Endothelial cell of umbilical vein (primary cell): ENCODE measurements around the gene EHMT1. TPM values are rescaled to one million over a fixed set of nuclear protein-coding genes. Genes with fewer than 3 reads are reported as not detected.

Source experiments
- BruUV-seq: library from RNA; stranded (reverse); fragments of 400-500 nt; replicated peaks from 2 replicates; lab custom pipeline; 2021; lab: Mats Ljungman, UMichigan
- CTCF ChIA-PET: fragments of 300-600, 350-600 bp; sonication (Branson Sonifier 250); formaldehyde crosslinking; loops from one replicate; lab custom pipeline; 2021; ENCODE audit warnings: antibody characterized with exemption, inconsistent platforms; lab: Charles Lee
- POLR2A ChIA-PET: fragments of 300-600, 350-600 bp; sonication (Branson Sonifier 250); formaldehyde crosslinking; loops from one replicate; lab custom pipeline; 2021; ENCODE audit warnings: antibody characterized with exemption, inconsistent platforms; lab: Charles Lee
- DNase-seq: peaks from one replicate; pipeline ENCODE4 v3.0.0-alpha.2; 2011; ENCODE audit warnings: low read depth, low spot score
- FAIRE-seq: peaks from 2 replicates; lab custom pipeline; 2011; peaks lifted over from hg19 to GRCh38; lab: Jason Lieb, UNC
- H2AFZ ChIP-seq: 2 replicates; pipeline ENCODE4 v1.6.0; 2012; ENCODE audit warnings: low read depth, low read length, control low read depth, inconsistent platforms
- H3K27ac ChIP-seq: 2 replicates; pipeline ENCODE4 v1.5.1; 2011; ENCODE audit warnings: low read depth, mild to moderate bottlenecking, control low read depth, low read length, moderate library complexity; ENCODE audit not compliant: insufficient read depth
- H3K27me3 ChIP-seq, 2 experiments: 2 replicates each; pipeline versions ENCODE4 v1.6.0 to v1.6.1; 2011; ENCODE audit warnings: low read length in 2 of 2, mixed read lengths in 1 of 2; ENCODE audit not compliant: control insufficient read depth in 2 of 2, insufficient read depth in 2 of 2
- H3K36me3 ChIP-seq, 2 experiments: 2 replicates in 1 of 2; 3 replicates in 1 of 2; pipeline ENCODE4 v1.5.1; 2011; ENCODE audit warnings: low read length in 2 of 2, mild to moderate bottlenecking in 1 of 2, moderate library complexity in 1 of 2; ENCODE audit not compliant: control insufficient read depth in 2 of 2, insufficient read depth in 2 of 2; ENCODE audit errors: extremely low read depth in 1 of 2
- H3K4me1 ChIP-seq: 3 replicates; pipeline ENCODE4 v1.5.1; 2011; ENCODE audit warnings: mild to moderate bottlenecking, low read length; ENCODE audit not compliant: control insufficient read depth, insufficient read depth; ENCODE audit errors: extremely low read depth
- H3K4me2 ChIP-seq: 2 replicates; pipeline ENCODE4 v1.6.1; 2011; ENCODE audit warnings: low read length, control low read depth, mixed read lengths; ENCODE audit not compliant: insufficient read depth
- H3K4me3 ChIP-seq, 3 experiments: fragments of 200-600 bp in 1 of 3; sonication (generic), shearing (Covaris generic) in 1 of 3; replicated peaks in 1 of 3; 2 replicates each; pipeline ENCODE4 v1.5.1; 2011 to 2016; ENCODE audit warnings: control low read depth in 3 of 3, low read length in 3 of 3, mild to moderate bottlenecking in 2 of 3, inconsistent platforms in 1 of 3, low read depth in 1 of 3, moderate library complexity in 1 of 3; ENCODE audit not compliant: insufficient read depth in 1 of 3
- H3K79me2 ChIP-seq: 2 replicates; pipeline ENCODE4 v1.6.0; 2012; ENCODE audit warnings: low read length, inconsistent platforms; ENCODE audit not compliant: control insufficient read depth, insufficient read depth
- H3K9ac ChIP-seq: replicated peaks from 2 replicates; pipeline ENCODE3; 2011; ENCODE audit warnings: low read length, control low read depth; ENCODE audit not compliant: insufficient read depth; ENCODE audit errors: extremely low read depth
- H3K9me1 ChIP-seq: replicated peaks from 3 replicates; pipeline ENCODE4 v1.6.0; 2011; ENCODE audit warnings: mild to moderate bottlenecking, low read length; ENCODE audit not compliant: control insufficient read depth, insufficient read depth; ENCODE audit errors: extremely low read depth
- H3K9me3 ChIP-seq: replicated peaks from 2 replicates; pipeline ENCODE4 v1.5.1; 2012; ENCODE audit warnings: low read length, inconsistent platforms; ENCODE audit not compliant: control insufficient read depth, insufficient read depth
- H4K20me1 ChIP-seq: replicated peaks from 2 replicates; pipeline ENCODE3; 2011; ENCODE audit warnings: mild to moderate bottlenecking, low read length; ENCODE audit not compliant: control insufficient read depth, insufficient read depth; ENCODE audit errors: extremely low read depth
- EZH2 ChIP-seq: IDR thresholded peaks from 2 replicates; pipeline ENCODE4 v1.6.1; 2012; ENCODE audit warnings: borderline replicate concordance, low read depth, mild to moderate bottlenecking, moderate library complexity, low read length, inconsistent platforms; ENCODE audit not compliant: severe bottlenecking
- FOS ChIP-seq: IDR thresholded peaks from 2 replicates; pipeline ENCODE4 v1.6.1; 2011; ENCODE audit warnings: mild to moderate bottlenecking, low read length, moderate library complexity, borderline replicate concordance; ENCODE audit not compliant: insufficient read depth
- GATA2 ChIP-seq: IDR thresholded peaks from 2 replicates; pipeline ENCODE4 v1.7.0; 2011; ENCODE audit warnings: low read depth, mild to moderate bottlenecking, moderate library complexity, mixed read lengths, low read length; ENCODE audit not compliant: insufficient read length, insufficient read depth
- JUN ChIP-seq: IDR thresholded peaks from 2 replicates; pipeline ENCODE4 v1.6.1; 2011; ENCODE audit warnings: borderline replicate concordance, low read depth; ENCODE audit not compliant: insufficient read length, insufficient read depth
- MYC ChIP-seq: IDR thresholded peaks from one replicate; pipeline ENCODE4 v1.6.1; 2011; ENCODE audit warnings: mild to moderate bottlenecking, low read depth, low read length
- POLR2A ChIP-seq: IDR thresholded peaks from 2 replicates; pipeline ENCODE4 v1.6.1; 2012; ENCODE audit warnings: low read depth, mild to moderate bottlenecking, control low read depth, low read length
- POLR2AphosphoS5 ChIP-seq: IDR thresholded peaks from 2 replicates; pipeline ENCODE4 v1.6.1; 2012; ENCODE audit warnings: low read depth, mild to moderate bottlenecking, control low read depth, low read length, moderate library complexity; ENCODE audit not compliant: insufficient read depth
- dilution Hi-C: fragments of 300-500 bp; cut with MboI; formaldehyde crosslinking; loops from one replicate; pipeline ENCODE4 v1.15.0; 2019; ENCODE audit warnings: low sequenced_read_pairs; ENCODE audit not compliant: extremely low pct_ligation_motif_present
- intact Hi-C: fragments of 100-400 bp; cut with micrococcal nuclease; formaldehyde crosslinking; loops from one replicate; pipeline ENCODE4 v1.10.0; 2022
- polyA plus RNA-seq, 4 experiments: library from polyadenylated mRNA; depleted of rRNA in 3 of 4; stranded (reverse) in 3 of 4; unstranded in 1 of 4; fragments of >200 nt; gene quantifications; 2 replicates each; pipeline versions ENCODE4 v1.2.1 to v1.2.3, GENCODE V29; 2011 to 2012; ENCODE audit warnings: missing spikeins in 1 of 4
- total RNA-seq: library from RNA; stranded (reverse); gene quantifications from 2 replicates; pipeline ENCODE4 v1.2.3, GENCODE V29; 2021
- TF ChIP-seq, protein P1 (sequence below), 2 donors: IDR thresholded peaks; 1 replicate in 1 of 2; 2 replicates in 1 of 2; pipeline ENCODE4 v1.5.1; 2011; ENCODE audit warnings: low read length in 2 of 2, mild to moderate bottlenecking in 2 of 2, moderate library complexity in 2 of 2, control low read depth in 1 of 2, inconsistent platforms in 1 of 2, low read depth in 1 of 2; ENCODE audit not compliant: insufficient read depth in 1 of 2; ENCODE audit errors: extremely low read depth in 1 of 2
- TF ChIP-seq, protein P2 (sequence below): IDR thresholded peaks from 2 replicates; pipeline ENCODE4 v1.6.1; 2011; ENCODE audit not compliant: insufficient read depth, insufficient read length

The EHMT1 gene
- total and polyA plus RNA-seq, 2 donors (not counting 3 experiments of a cell fraction or from before 2014, with no cell fraction given), result 48.2 to 104 TPM

DNA sequence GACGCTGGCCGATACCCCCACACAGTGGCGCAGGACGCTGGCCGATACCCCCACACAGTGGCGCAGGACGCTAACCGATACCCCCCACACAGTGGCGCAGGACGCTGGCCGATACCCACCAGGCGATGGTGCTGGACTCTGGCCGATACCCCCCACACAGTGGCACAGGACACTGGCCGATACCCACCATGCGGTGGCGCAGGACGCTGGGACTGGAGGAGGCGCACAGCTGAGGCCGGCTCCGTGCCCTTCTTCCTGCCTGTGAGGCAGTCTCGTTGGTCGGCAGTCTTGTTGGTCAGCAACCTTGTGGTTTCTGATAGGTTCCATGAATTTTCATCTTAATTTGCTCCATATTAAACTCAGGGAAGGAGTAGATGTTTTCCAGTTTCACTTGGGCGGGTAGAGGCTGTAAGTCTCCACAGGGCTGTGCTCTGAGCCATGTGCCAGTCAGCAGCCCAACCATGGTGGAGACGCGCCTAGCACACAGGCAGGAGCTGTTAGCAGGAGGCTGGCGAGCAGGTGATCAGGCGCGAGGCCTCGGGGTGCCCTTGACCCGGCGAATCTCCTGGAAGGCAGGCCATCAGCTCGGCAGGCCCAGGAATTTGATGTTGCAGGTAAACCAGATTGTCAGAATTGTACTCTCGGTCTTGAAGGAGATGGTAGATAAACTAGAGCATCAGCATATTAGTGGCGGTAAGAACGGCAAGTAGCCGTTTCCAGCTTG, 75.6 kb downstream of the EHMT1 start:
- Histone ChIP-seq H3K9me1 (no peaks in the 10 kb centered on the region), H3K9me3 (no peaks in the 10 kb centered on the region), H3K4me2 (no peak overlapping the region), H3K79me2 (peaks cover 77% of the 10 kb centered on the region), H3K36me3 (no peaks in the 10 kb centered on the region), H3K4me1 (peaks cover 7% of the 10 kb centered on the region), H3K27me3 (no peaks in the 10 kb centered on the region), H2AFZ (no peak overlapping the region), H4K20me1 (peaks cover 2% of the 10 kb centered on the region), H3K9ac (no peak overlapping the region), H3K4me3 (no peak overlapping the region), H3K27ac (no peak overlapping the region)
- intact Hi-C loops, result no loop called here
- ChIA-PET POLR2A (no interaction called here), CTCF (interaction anchor here (0.6 to 2.0 kb wide), 11 partner anchors 8 to 112 kb away, joined by 3 to 35 read pairs (median 3); partner anchors contain the start of gene ARRDC1)
- dilution Hi-C loops, result no loop called here
- BruUV-seq, result no TSS peak
- FAIRE-seq, result no peak
- TF ChIP-seq EZH2 (no peak), FOS (no peak), GATA2 (no peak), POLR2A (no peak), POLR2AphosphoS5 (no peak), MYC (no peak), JUN (no peak)
- TF ChIP-seq, protein P1, sequence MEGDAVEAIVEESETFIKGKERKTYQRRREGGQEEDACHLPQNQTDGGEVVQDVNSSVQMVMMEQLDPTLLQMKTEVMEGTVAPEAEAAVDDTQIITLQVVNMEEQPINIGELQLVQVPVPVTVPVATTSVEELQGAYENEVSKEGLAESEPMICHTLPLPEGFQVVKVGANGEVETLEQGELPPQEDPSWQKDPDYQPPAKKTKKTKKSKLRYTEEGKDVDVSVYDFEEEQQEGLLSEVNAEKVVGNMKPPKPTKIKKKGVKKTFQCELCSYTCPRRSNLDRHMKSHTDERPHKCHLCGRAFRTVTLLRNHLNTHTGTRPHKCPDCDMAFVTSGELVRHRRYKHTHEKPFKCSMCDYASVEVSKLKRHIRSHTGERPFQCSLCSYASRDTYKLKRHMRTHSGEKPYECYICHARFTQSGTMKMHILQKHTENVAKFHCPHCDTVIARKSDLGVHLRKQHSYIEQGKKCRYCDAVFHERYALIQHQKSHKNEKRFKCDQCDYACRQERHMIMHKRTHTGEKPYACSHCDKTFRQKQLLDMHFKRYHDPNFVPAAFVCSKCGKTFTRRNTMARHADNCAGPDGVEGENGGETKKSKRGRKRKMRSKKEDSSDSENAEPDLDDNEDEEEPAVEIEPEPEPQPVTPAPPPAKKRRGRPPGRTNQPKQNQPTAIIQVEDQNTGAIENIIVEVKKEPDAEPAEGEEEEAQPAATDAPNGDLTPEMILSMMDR (IDR thresholded peaks at IDR 0.05; ENCODE audit: extremely low read depth in 1 of 2, insufficient read depth in 1 of 2, low read depth in 1 of 2, low read length in 2 of 2), result no peak
- TF ChIP-seq, protein P2, sequence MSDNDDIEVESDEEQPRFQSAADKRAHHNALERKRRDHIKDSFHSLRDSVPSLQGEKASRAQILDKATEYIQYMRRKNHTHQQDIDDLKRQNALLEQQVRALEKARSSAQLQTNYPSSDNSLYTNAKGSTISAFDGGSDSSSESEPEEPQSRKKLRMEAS, result no peak
- no peak for DNase-seq
